Measurements from ENCODE around the gene ZNF205. TPM values are rescaled to one million over a fixed set of nuclear protein-coding genes. Genes with fewer than 3 reads are reported as not detected.

The ZNF205 gene
- total and polyA plus RNA-seq, 9 of the 15 experiments (the other 6 are each of a cell fraction or from before 2014, with no cell fraction given) = 2.4 to 11.8 (median 5.1) TPM; not detected in 2

DNA sequence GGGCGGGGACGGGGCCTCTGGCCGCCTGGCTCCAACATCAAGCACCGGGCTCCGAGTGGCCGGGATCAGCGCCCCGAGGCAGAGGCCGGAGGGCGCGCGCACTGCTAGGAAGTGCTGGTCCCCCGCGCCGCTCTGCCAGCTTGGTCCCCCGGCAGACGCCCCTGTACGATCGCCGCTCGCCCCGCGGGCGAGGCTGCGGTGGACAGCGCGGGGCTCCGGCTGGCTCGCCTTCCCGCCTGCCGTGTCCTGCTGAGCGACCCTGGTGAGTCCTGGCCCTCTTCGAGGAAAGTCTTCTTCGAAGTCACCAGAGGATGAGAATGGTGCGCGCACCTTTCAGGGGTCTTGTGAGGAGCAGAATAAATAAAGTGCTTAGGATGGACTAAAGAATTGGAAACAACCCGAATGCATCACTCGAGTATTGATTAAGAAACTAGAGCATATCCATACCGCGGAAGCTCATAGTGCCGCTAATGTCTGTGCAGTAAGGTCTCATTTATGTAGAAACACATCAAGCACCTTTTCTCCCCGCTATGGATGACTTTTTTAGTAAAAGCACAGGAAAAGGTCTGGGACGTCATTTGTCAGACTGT is 22.8 kb downstream of the ZNF205 start (continued):
- no peak for TF ChIP-seq JUN (IDR thresholded peaks at IDR 0.05; ENCODE audit: borderline replicate concordance, low read depth, low read length)
- TF ChIP-seq JUN (CRISPR knock-in tag; IDR thresholded peaks at IDR 0.05; ENCODE audit: borderline replicate concordance) = no peak
- no peak for TF ChIP-seq RAD51 (IDR thresholded peaks at IDR 0.05; ENCODE audit: borderline replicate concordance, low read depth)
- TF ChIP-seq LCOR (CRISPR knock-in tag; IDR thresholded peaks at IDR 0.05) = no peak
- TF ChIP-seq REST (IDR thresholded peaks at IDR 0.05; ENCODE audit: borderline replicate concordance) = no peak
- TF ChIP-seq REST (CRISPR knock-in tag; IDR thresholded peaks at IDR 0.05; ENCODE audit: low read depth) = no peak
- TF ChIP-seq, protein P1, sequence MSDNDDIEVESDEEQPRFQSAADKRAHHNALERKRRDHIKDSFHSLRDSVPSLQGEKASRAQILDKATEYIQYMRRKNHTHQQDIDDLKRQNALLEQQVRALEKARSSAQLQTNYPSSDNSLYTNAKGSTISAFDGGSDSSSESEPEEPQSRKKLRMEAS (CRISPR knock-in tag; IDR thresholded peaks at IDR 0.05) = no peak
- no peak for TF ChIP-seq NCOA2 (IDR thresholded peaks at IDR 0.05; ENCODE audit: partially characterized antibody in 2 of 2)
- TF ChIP-seq KAT7 (CRISPR knock-in tag; IDR thresholded peaks at IDR 0.05; ENCODE audit: borderline replicate concordance) = no peak
- TF ChIP-seq TFAM (CRISPR knock-in tag; conservative IDR thresholded peaks at IDR 0.05) = no peak
- no peak for TF ChIP-seq ARID3B (CRISPR knock-in tag; IDR thresholded peaks at IDR 0.05; ENCODE audit: borderline replicate concordance)
- TF ChIP-seq, protein P2, sequence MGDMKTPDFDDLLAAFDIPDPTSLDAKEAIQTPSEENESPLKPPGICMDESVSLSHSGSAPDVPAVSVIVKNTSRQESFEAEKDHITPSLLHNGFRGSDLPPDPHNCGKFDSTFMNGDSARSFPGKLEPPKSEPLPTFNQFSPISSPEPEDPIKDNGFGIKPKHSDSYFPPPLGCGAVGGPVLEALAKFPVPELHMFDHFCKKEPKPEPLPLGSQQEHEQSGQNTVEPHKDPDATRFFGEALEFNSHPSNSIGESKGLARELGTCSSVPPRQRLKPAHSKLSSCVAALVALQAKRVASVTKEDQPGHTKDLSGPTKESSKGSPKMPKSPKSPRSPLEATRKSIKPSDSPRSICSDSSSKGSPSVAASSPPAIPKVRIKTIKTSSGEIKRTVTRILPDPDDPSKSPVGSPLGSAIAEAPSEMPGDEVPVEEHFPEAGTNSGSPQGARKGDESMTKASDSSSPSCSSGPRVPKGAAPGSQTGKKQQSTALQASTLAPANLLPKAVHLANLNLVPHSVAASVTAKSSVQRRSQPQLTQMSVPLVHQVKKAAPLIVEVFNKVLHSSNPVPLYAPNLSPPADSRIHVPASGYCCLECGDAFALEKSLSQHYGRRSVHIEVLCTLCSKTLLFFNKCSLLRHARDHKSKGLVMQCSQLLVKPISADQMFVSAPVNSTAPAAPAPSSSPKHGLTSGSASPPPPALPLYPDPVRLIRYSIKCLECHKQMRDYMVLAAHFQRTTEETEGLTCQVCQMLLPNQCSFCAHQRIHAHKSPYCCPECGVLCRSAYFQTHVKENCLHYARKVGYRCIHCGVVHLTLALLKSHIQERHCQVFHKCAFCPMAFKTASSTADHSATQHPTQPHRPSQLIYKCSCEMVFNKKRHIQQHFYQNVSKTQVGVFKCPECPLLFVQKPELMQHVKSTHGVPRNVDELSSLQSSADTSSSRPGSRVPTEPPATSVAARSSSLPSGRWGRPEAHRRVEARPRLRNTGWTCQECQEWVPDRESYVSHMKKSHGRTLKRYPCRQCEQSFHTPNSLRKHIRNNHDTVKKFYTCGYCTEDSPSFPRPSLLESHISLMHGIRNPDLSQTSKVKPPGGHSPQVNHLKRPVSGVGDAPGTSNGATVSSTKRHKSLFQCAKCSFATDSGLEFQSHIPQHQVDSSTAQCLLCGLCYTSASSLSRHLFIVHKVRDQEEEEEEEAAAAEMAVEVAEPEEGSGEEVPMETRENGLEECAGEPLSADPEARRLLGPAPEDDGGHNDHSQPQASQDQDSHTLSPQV (IDR thresholded peaks at IDR 0.05) = no peak
- TF ChIP-seq NR2C1 (IDR thresholded peaks at IDR 0.05) = no peak
- no peak for TF ChIP-seq NR2C1 (tag; IDR thresholded peaks at IDR 0.05)
